Measurements from ENCODE around the gene CMPK2. TPM values are rescaled to one million over a fixed set of nuclear protein-coding genes. Genes with fewer than 3 reads are reported as not detected.

The CMPK2 gene, protein sequence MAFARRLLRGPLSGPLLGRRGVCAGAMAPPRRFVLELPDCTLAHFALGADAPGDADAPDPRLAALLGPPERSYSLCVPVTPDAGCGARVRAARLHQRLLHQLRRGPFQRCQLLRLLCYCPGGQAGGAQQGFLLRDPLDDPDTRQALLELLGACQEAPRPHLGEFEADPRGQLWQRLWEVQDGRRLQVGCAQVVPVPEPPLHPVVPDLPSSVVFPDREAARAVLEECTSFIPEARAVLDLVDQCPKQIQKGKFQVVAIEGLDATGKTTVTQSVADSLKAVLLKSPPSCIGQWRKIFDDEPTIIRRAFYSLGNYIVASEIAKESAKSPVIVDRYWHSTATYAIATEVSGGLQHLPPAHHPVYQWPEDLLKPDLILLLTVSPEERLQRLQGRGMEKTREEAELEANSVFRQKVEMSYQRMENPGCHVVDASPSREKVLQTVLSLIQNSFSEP
- 1.4 and 3.6 TPM in 2 replicates for total RNA-seq

GRCh38 chr2:6865346-6866274 lies at the start of gene CMPK2:
Gene CMPK2 (minus strand): TSS chr2:6865907. CDS start chr2:6865696, 211 bp downstream.

GRCh38 chr2:6877402-6878304 lies 11.9 kb upstream of the CMPK2 start, which contains the start of gene RSAD2:
Gene RSAD2 (plus strand): TSS chr2:6877777. CDS start chr2:6877801, 24 bp downstream.

Other genes with a start within 250 kb of the CMPK2 start
- 1.9 and 5.3 TPM in 2 replicates for gene RSAD2, start 11.9 kb upstream of the CMPK2 start, total RNA-seq
- 13.3 and 13.9 TPM in 2 replicates for gene RNF144A, start 51.5 kb upstream of the CMPK2 start, total RNA-seq